Measurements from ENCODE around the gene HMCN2.

HMCN2 gene

GRCh38 chr9:130352081-130352480 is 86.5 kb downstream of the HMCN2 start:
- TF ChIP-seq CTCF (IDR thresholded peaks at IDR 0.05; ENCODE audit: borderline replicate concordance, control extremely low read depth, extremely low read depth, insufficient read depth, missing control alignments): no peak
- DNase-seq (ENCODE audit: low spot score): no peak
- in situ Hi-C loops (cut with MboI; ENCODE audit: low sequenced_read_pairs, unreplicated experiment): no loop called here

- no peak for DNase-seq (ENCODE audit: low spot score)
- TF ChIP-seq CTCF (IDR thresholded peaks at IDR 0.05; ENCODE audit: borderline replicate concordance, control extremely low read depth, extremely low read depth, insufficient read depth, missing control alignments): no peak
- in situ Hi-C loops (cut with MboI; ENCODE audit: low sequenced_read_pairs, unreplicated experiment): no loop called here
Observed at GRCh38 chr9:130352586-130353285, 87.2 kb downstream of the HMCN2 start.

- in situ Hi-C loops (cut with MboI; ENCODE audit: low sequenced_read_pairs, unreplicated experiment): no loop called here
- TF ChIP-seq CTCF (IDR thresholded peaks at IDR 0.05; ENCODE audit: borderline replicate concordance, control extremely low read depth, extremely low read depth, insufficient read depth, missing control alignments): no peak
- DNase-seq (ENCODE audit: low spot score): no peak
Observed at GRCh38 chr9:130354378-130354777, 88.8 kb downstream of the HMCN2 start.

- in situ Hi-C loops (cut with MboI; ENCODE audit: low sequenced_read_pairs, unreplicated experiment): no loop called here
- no peak for DNase-seq (ENCODE audit: low spot score)
- TF ChIP-seq CTCF (IDR thresholded peaks at IDR 0.05; ENCODE audit: borderline replicate concordance, control extremely low read depth, extremely low read depth, insufficient read depth, missing control alignments): no peak
Observed at GRCh38 chr9:130354806-130355205, 89.2 kb downstream of the HMCN2 start.

- DNase-seq (ENCODE audit: low spot score): no peak
- in situ Hi-C loops (cut with MboI; ENCODE audit: low sequenced_read_pairs, unreplicated experiment): no loop called here
- TF ChIP-seq CTCF (IDR thresholded peaks at IDR 0.05; ENCODE audit: borderline replicate concordance, control extremely low read depth, extremely low read depth, insufficient read depth, missing control alignments): no peak
Observed at GRCh38 chr9:130356033-130356432, 90.5 kb downstream of the HMCN2 start.

GRCh38 chr9:130356877-130357584 is 91.5 kb downstream of the HMCN2 start:
- TF ChIP-seq CTCF (IDR thresholded peaks at IDR 0.05; ENCODE audit: borderline replicate concordance, control extremely low read depth, extremely low read depth, insufficient read depth, missing control alignments): no peak
- DNase-seq (ENCODE audit: low spot score): no peak
- in situ Hi-C loops (cut with MboI; ENCODE audit: low sequenced_read_pairs, unreplicated experiment): no loop called here
